Pons (tissue), 1 donor: ENCODE data around the gene USP3.
"Not testable (repeated sequence)": the region's sequence is repeated elsewhere in the genome, so short reads cannot be mapped to it uniquely, and the experiment has no call there.

Experiments used
- DNase-seq: peaks from one replicate; pipeline ENCODE4 v3.0.0-alpha.2; 2016; ENCODE audit warnings: low spot score

USP3 gene

DNA sequence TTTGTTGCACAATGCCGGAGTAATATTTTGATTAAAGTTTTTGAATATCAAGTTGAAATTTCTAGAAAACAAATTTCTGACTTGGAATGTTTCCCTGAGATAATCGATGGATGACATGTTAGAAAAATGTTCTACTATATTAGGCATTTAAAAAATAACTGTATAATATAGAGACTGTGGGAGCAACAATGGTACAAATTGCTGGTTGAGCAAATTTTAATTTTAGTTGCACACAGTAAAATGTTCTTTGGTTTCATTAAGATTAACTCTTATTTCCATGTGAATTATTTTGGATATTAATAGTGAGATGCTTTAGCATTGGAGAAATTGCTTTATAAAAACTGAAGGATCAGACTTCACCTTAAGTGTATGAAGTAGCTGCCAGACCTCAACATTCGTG is 9.3 kb downstream of the USP3 start:
- DNase-seq = no peak

DNA sequence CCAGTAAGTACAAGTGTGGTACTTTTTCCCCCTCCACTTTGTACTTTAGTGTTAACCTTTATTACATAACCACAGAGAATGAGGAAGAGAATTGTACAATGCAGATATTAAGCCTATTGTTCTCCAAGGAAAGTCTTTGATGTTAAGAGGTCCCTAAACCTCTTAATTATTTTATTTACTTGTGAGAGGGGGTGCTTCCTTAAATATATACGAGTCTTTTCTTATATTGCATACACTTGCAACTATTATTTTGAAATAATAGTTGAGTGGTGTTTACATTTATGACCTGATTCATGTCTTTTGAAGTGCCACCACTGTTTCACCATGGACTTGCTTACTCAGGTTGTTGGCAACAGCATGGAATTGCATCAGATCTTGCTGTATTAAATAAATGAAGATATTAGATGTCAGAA is 10.1 kb downstream of the USP3 start:
- DNase-seq = no peak

DNA sequence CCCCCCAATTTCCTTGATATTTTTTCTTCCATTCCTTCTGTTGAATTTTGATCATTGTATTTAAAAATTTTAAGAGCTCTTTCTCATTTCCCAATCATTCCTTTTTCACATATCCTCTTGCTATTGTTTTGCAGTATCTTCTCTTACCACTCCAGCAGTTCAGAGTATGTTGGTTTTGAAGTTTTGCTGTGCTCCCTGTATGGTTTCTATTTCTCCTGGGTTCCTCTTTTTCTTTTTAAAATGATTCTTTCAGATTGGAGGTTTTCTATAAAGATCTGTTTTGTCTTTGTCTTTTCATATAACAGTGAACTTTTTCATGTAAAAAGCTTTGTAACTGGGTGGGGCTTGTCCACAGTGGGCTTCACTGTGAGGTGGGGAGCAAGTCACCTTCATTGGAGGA is 12.8 kb downstream of the USP3 start:
- DNase-seq = no peak

DNA sequence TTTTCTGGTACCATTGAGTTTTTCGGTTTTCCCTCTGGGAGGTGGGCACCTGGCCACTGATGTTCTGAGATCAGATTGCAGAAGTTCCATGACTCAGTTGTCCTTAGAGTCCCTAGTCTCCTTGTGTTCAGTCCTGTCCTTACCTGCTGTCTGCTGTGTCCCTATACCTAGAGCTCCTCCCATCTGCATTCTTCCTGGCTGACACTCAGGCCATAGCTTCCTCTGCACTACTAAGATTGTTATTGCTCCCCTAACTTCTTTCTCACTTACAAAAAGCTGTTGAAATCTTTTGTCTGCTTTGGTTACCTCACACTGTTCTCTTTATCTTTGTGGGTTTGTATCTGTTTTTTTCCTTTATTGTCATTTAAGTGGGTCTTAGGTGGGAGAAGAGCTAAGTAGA is 13.2 kb downstream of the USP3 start:
- no peak for DNase-seq

DNA sequence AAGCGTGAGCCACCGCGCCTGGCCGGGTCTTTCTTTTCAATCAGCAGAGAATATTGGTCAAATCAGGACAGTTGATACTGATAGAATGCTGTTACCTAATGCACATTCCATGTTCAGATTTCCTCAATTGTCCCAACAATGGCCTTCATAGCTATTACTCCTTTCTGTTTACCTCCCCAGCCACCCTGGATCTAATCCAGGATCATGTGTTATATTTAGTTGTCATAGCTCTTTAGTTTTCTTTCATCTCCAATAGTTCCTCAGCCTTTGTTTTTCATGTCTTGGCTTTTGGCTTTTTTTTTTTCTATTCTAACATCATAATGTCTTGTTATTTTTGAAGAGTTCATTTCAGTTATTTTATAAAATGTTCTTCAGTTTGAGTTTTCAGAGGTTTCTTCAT is 14.6 kb downstream of the USP3 start:
- DNase-seq = no peak

DNA sequence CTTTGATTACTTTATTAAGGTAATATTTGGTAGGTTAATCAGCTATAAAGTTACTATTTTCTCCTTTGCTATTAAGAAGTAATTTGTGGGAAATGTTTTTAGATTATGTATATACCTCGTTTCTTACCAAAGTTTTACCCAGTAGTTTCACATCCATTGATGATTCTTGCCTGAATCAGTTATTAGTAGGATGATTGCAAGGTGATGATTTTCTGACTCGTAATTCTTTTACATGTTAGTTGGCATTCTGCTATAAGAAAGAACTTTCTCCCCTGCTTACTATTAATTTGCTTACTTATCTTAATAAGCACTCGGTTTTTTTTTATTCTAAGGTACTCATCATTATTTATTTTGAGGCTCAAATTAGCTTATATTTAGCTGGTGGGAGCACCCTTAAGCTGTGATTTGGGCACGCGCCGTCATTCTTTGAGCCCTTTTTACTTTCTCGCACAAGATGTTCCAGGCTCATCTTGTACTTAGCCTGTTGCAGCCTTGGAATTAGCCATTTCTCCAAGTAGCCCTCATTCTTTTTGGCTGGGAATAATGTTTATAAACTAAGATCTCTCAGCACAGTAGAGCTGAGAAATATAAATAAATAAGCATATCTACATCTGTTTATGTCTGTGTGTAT is 15.3 kb downstream of the USP3 start:
- no peak for DNase-seq

DNA sequence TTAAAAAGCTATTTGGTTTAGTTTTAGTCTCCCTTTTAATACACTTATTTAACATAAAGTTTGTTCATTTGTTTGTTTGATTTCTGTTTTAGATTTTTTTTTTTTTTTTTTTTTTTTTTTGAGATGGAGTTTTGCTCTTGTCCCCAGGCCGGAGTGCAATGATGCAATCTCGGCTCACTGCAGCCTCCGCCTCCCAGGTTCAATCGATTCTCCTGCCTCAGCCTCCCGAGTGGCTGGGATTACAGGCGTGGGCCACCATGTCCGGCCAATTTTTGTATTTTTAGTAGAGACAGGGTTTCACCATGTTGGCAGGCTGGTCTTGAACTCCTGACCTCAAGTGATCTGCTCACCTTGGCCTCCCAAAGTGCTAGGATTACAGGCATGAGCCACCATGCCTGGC is 16.1 kb downstream of the USP3 start:
- not testable (repeated sequence) for DNase-seq

DNA sequence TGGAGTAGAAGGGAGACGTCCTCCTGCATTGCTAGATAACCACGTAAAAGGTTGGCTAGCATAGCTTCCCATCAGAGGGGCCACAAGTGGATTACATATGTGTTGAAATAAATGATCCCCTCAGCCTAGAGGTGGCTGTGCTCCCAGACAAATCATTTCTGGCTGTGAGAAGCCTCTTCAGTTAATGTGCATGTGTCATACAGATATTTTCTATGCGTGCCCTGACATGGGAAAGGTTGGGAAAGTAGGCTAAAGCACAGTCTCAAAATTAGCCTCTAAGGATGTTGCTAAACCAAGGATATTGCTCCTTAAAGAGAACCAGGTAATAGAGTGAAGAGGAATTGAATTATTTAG is 17.8 kb downstream of the USP3 start:
- no peak for DNase-seq

DNA sequence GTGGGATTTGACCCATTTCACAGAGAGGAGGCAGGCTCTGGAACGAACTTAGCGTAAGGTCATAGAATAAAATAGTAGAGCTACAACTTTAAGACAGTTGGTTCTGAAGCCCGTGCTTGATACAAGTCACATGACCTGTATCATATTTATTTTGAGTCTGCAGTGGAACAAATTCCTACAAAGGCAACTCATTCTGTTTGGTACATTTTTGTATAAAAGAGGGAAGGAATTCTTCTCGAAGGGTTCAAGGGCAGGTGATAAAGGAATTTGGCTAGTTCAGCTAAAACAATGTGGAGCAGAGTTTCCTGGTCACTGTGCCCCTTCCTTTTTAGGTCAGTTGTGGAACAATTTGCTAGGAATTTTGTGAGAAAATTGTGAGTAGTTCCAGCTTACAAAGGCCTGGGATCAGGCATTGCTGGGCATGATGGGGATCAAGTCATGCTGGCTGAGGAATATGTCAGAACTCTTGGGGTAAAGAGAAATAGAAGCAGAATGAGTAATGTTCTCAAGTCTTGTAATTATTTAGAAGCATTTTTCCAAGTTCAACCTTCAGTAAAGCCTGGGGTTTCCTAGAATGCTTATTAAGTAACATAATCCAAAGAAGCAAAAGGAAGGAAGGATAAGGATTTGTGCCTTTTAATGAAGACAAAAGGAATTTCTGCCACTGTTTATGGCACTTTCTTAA is 19.1 kb downstream of the USP3 start:
- no peak for DNase-seq

DNA sequence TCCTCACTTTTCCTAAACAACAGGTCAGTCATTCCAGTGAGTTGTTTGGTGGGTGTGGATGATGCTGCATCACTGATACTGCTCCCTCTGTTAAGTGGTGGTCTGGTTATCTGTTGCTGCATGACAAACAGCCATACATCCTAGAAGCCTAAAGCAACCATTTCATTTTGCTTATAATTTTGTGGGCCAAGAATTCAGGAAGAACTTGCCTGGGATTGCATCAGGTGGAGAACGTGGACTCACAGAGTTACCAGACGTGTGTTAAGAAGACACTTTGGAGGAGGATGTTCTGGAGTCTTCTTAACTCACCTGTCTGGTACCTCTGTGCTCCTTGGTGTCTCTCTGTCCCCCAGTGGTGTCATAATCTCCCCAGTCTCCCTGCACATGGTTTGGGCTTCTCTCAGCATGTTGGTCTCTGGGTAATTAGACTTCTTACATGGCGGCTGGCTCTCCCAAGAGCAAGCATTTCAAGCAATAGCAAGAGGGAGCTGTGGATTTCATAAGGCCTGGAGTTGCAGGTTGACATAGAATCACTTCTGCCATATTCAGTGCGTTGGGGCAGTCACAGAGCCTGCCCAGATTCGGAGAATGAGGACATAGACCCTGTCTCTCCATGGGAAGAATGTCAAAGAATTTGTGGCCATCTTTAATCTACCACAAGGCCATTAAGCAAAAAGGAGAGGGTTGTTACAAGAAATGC is 20.1 kb downstream of the USP3 start:
- no peak for DNase-seq

DNA sequence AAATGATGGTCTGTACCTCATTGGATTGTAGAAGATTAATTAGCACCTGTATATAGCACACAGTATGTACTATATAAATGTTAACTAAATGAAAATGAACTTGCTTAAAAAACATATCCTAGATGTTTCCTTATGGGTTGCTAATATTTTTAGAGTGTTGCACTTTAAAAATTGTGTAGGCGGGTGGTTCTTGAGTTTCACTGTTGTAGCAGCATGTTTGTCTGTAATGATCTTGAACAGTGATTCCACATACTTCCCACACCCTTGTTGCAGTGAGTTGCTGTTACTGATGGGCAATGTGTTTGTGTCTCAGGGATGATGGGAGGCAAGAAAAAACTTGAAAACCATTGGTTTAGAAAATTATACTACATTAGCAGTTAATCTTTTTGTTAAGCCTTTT is 22.0 kb downstream of the USP3 start:
- no peak for DNase-seq

DNA sequence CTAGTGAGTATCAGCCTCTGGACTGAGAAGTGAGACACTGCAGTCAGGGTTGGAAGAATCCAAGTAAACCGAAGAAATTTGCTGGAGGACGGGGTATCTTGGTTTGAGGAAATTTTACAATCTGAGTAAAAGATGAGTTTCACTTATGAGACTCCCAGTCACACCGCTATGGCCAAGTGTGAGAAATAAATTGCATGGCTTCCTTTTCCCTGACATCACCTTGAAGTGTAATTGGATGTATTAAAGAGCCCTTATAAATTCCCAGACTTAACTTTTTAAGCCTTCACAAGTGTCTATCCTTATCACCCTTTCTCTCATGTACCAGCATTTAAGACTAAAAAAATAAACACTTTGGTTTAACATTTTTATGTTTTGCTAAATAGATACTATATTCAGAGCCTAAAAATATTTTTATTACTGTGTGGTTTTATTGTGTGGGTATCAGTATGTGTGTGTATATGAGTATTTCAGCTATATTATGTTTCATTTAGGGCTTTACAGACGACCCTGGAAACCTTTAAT is 23.8 kb downstream of the USP3 start:
- DNase-seq = no peak

DNA sequence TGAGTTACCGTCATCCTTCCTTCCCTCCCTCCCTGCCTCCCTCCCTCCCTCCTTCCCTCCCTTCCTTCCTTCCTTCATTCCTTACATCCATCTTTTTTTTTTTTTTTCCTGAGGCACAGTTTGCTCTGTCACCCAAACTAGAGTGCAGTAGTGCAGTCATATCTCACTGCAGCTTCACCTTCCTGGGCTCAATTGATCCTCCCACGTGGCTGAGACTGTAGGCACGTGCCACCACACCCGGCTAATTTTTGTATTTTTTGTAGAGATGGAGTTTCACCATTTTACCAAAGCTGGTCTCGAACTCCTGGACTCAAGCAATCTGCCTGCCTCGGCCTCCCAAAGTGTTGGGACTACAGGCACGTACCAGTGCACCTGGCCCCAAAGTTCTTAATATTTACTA is 25.8 kb downstream of the USP3 start:
- no peak for DNase-seq

DNA sequence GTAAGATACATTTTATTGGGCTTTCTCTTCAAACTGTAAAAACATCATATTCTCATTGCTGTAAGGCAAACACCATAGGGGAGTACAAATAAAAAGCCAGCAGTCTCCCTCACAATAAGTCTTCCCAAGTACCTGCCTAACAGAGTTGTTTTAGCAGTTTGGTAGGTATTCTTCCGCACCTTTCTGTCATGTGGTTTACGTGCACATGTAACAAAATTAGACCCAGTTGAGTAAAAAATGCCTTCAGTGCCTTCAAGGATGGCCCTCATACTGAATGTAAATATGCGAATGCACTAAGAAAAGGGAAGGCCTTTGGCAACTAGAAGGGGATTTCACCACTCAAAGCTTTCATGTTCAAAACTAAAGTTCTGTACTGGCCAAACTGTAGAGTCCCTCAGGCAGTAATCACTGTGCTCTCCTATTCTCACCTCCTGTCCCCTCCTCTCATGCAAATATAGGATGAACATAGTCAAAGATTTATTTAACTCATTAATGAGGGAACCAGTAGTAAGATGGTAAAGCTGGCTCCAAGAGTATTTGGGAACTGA is 26.4 kb downstream of the USP3 start:
- DNase-seq = no peak

DNA sequence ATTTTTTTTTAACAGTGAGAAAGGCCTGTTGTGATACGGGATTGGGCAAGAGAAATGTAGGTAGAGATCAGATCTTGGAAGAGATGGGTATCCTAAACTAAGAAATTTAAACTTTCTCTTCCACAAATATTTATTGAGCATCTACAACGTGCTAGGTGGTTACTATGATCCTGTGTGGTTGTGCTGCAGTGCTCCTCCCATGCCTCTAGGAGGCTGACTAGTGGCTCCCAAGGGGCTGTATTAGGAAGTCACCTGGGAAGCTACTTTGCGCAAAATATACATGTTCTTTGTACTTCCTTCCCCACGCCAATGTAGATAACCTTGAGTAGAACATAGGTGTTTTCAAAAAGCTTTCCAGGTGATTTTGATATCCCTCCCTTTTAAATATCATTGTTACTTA is 27.2 kb downstream of the USP3 start:
- no peak for DNase-seq

DNA sequence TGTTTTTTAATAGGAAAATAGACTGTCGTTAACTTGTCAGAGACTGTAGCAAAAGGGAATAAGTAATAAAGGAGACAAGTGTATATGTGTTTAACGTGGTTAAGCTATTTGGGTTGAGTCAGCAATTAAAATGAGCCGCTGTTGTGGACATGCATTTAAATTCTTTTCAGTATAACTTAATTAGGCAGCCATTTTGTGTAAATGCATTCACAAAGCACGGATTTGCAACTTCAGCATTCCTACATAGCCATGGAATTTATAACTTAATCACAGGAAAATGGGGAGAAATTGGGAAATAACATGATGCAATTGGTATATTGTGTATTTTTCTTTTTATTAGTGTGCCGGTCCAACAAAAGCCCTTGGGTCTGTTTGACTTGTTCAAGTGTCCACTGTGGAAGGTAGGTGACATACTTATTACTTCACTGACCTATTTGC is 27.9 kb downstream of the USP3 start:
- DNase-seq = no peak

DNA sequence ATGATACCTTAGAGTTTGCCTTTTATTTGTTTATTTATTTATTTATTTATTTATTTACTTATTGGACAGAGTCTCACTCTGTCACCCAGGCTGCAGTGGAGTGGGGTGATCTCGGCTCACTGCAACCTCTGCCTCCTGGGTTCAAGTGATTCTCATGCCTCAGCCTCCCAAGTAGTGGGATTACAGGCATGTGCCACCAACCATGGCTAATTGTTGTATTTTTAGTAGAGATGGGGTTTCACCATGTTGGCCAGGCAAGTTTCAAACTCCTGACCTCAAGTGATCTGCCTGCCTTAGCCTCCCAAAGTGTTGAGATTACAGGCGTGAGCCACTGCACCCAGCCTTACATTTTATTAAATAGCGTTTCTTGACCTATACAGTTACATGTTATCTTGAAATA is 30.5 kb downstream of the USP3 start:
- not testable (repeated sequence) for DNase-seq

DNA sequence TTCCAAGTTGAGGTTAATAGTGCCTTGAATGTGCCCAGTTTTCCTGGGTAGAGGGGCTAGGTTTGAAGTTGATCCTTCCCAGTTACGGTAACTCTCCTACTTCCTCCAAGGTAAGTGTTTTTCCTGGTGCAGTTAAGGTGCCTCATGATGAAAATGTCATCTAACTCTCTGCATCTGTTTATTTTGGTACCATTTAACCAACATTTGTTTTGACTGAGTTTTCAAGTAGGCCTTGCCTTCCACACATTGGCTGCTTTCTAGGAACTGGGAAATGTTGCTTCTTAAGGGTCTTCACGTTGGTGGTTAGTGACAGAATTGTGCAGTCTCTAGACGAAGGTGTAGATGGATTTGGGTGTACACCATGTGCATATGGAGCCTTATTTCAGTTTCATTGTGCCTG is 31.3 kb downstream of the USP3 start:
- DNase-seq = no peak

DNA sequence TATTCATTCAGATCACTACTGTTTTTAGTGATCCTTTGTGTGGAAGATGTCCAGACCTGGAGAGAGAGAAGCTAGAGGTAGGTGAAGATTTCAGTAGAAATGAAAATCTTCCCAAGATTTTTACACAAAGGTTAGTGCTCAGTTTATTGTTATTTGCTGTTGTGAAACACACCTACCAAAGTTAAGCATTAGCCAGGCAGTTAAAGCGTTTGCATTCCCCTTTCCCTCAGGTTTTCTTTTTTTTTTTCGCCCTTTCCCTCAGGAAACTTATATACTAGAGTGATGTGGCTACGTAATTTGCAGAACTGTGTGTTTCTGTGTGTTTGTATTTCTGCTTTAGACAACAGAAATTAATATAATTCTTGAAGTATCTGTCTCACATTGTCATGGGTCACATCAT is 34.5 kb downstream of the USP3 start:
- no peak for DNase-seq

DNA sequence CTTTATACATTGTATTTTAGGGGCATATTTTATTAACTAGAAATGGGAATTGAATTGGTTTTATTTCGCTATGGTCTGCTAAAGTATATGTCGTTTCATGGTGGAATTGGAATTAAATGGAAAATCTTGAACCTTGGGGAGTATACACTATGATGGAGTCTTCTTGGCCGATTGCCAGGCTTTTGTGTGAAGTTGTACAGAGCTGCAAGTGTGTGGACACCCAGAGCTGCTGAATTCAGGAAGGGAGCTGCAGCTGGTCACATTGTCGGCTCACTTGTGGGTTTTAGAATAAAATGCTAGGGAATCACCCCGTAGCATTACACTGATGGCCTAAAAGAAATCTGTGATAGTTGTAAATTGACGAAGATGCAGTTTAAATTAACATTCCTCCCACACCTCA is 35.1 kb downstream of the USP3 start:
- DNase-seq = peak; percentile 54

DNA sequence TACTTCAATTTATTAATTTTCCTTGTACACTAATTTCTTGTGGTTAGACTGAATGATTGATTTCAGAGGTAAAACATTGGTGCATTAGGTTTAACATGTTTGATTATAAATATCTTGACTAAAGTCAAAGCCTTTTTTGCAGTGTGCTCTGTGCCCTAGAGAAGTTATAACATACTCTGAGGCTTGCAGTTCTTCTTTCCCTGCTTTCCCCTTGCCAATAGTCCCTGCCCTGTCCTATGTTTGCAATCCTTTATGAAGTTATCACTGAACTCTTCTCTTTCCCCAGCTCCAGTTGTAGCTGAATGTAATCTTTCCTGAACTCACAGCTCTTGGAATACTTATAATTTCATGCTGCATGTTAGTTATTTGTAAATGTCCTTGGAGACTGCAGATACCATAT is 35.6 kb downstream of the USP3 start:
- no peak for DNase-seq

DNA sequence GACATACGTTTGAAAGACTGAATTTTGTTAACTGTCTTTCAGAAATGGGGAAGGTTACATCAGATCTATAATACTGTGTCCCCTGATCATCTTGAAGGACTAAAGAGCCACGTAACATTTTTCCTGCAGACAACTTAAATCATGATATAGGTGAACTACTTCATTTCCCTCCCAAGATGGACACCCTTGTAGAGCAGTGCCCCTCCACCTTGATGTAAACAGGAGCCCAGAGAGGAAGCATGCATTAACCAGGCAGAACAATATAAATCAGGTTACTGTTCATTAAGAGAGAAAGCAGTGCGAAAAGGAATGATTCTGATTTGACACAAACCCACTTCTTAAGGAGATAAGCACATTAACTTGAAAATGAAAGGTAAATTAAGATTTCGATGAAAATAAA is 36.1 kb downstream of the USP3 start:
- DNase-seq = no peak
